Measurements from ENCODE around the gene MGAT4B.

GRCh38 chr5:179821298-179822058 lies 14.8 kb upstream of the MGAT4B start:
- TF ChIP-seq CTCF (IDR thresholded peaks at IDR 0.05) (no peak), POLR2A (IDR thresholded peaks at IDR 0.05) (peak in 1 of 2 donors; percentile 29)
